ENCODE data around the gene TFG.
A peak's percentile ranks its signal among the peaks of the same experiment; 100 is the strongest.
"Not testable (repeated sequence)": the region's sequence is repeated elsewhere in the genome, so short reads cannot be mapped to it uniquely, and the experiment has no call there.

Gene TFG

DNA sequence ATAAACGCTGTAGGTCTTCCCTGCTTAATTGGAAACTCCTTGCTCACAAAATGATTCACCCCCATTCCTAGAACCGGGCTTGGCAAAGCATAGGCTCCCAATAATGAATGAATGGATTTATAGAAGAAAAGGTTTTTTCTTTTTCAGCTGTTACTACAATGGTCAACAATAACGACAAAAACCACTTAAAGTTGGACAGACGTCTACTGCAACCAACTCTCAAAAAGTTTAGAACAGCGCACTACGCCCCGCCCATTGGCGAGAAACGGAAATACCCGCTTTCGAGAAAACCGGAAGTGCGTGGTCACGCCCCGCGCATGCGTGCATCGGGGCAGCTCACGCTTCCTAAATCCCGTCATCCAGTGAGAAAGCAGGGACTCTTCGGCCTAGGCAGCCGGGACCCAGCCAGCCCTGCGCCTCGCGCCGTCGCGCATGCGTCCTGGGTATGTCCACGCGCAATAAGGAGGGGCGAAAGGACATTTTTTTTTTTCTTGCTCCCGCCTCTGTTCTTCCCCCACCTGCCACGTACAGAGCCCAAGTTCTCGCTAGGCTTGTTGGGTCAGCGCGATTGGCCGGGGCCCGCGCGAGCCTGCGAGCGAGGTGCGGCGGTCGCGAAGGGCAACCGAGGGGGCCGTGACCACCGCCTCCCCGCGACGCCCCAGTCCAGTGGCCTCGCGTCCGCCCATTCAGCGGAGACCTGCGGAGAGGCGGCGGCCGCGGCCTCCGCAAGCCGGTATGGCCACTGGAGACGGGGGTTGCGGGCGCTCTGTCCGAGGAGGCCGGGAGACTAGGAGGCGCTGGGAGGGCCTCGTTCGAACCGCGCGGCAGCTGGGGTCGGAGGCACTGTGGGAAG is at the start of gene TFG:
TSS of gene TFG (plus strand) at position 506 of the 853 bp plus-strand sequence. CDS start 4,192 bp downstream, outside the sequence.
- peak; percentile 100 for DNase-seq (ENCODE audit: low spot score)

- DNase-seq (ENCODE audit: low spot score), result not testable (repeated sequence)
Measured at GRCh38 chr3:100661294-100661693, 48.0 kb upstream of the TFG start.

GRCh38 chr3:100662113-100662823 is 47.0 kb upstream of the TFG start:
- DNase-seq (ENCODE audit: low spot score), result no peak

DNA sequence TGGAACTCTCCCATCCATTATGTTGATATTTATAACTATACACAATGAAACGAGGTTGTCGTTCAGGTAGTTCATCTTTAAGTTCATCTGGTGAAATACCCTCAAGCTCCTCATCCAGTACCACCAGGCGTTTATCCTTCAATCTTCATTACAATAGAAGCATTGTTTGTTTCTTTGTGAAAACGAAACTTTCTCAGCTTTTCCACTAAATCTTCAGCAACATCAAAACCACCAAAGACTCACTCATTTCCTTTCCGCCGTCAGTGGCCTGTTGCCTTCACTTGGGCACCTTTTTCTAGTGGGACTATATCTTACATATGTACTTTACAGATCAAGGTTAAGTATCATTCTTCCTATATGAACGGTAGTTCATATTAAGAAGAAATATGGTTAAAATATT is 44.1 kb upstream of the TFG start:
- no peak for DNase-seq (ENCODE audit: low spot score)

DNA sequence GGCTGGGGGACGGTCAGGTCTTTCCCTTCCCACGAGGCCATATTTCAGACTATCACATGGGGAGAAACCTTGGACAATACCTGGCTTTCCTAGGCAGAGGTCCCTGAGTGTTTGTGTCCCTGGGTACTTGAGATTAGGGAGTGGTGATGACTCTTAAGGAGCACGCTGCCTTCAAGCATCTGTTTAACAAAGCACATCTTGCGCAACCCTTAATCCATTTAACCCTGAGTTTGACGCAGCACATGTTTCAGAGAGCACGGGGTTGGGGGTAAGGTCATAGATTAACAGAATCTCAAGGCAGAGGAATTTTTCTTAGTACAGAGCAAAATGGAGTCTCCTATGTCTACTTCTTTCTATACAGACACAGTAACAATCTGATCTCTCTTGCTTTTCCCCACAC is 42.6 kb upstream of the TFG start:
- DNase-seq (ENCODE audit: low spot score), result not testable (repeated sequence)

- DNase-seq (ENCODE audit: low spot score), result not testable (repeated sequence)
Measured at GRCh38 chr3:100667316-100667715, 42.0 kb upstream of the TFG start.

GRCh38 chr3:100670995-100671394 is 38.3 kb upstream of the TFG start:
- not testable (repeated sequence) for DNase-seq (ENCODE audit: low spot score)

GRCh38 chr3:100681496-100681895 is 27.8 kb upstream of the TFG start:
- no peak for DNase-seq (ENCODE audit: low spot score)

DNA sequence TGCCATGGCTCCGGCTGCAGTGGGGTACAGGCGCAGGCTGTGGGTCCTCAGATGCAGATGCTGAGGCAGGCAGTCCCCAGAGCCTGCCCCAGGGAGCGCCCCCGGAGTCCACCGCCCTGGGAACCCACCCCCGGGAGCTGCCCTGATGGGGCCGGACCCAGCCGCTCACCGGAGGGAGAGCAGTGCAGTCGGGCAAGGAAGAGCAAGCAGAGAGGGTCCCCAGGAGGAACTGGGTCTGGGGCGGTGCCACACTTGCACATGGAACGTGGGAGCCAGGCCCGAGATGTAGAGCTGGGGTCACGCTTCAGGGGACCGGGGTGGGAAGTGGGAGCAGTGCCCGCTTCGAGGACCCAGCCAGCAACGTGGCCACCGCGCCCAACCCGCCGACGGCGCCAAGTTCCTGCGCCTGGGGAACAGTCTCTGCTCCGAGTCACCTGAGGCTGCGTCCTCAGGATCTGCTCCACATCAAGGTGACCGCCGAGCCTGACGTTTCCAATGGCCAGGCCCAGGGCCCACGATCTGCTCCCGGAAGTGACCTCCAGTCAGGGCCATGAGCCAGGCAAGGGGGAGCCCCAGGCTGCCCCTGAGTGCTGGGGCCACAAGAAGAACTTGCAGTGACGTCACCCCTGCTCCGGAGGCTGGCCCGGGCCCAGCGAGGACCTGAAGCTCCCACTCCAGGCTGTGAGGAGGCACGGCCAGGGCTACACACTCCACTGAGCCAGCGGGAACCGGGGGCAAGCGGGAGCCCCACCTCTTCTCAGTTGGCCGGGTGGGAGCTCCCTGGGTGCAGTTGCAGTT is 27.0 kb upstream of the TFG start:
- peak; percentile 20 for DNase-seq (ENCODE audit: low spot score)

GRCh38 chr3:100682854-100683760 is 26.2 kb upstream of the TFG start:
- DNase-seq (ENCODE audit: low spot score), result no peak

GRCh38 chr3:100693225-100693624 is 16.1 kb upstream of the TFG start:
- DNase-seq (ENCODE audit: low spot score), result no peak

GRCh38 chr3:100695696-100696095 is 13.6 kb upstream of the TFG start:
- no peak for DNase-seq (ENCODE audit: low spot score)

- DNase-seq (ENCODE audit: low spot score), result no peak
Measured at GRCh38 chr3:100696161-100696560, 13.1 kb upstream of the TFG start.

DNA sequence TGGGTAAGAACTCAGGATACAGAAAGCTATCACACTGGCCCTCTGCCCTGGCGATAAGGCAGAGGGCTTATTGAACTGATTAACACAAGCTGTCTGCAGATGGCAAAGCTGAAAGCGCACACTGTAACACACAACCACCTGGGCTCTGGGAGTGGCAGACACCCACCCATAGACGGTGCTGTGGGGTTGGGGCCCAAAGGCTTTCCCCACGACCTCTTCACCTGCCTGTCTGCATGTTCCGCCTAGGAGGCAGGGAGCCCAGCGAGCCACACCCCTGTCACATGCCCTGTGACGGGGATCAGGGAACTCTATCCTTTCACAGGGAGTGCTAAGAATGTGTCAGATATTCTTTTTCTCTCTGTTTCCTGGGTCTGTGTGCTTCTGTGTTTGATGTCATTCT is 12.1 kb upstream of the TFG start:
- DNase-seq (ENCODE audit: low spot score), result no peak

DNA sequence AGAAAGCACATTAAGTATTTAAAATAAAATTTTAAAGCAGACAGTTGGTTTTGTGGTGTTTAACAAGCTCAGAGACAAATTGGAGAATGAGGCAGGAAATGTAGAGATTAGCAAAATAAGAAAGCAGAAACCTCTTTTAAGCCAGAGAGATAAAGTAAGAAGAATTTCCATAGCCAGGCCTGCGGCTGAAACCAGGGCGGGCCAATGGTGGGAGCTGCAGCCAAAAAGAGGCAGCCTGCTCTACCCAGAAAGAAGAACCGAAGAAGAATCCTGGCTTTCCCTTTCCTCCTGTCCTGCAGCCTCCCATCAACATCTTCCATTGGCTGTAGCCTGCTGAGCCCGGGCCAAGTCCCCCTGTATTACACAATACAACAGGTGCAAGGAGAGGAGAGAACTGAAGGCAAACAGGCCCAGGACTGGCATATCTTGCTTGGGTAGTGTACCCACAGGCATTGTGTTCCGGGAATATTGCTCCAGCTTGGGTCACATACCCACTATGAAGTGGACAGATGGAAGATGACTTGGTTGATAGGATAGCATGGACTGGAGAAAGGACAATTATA is 11.5 kb upstream of the TFG start:
- no peak for DNase-seq (ENCODE audit: low spot score)

DNA sequence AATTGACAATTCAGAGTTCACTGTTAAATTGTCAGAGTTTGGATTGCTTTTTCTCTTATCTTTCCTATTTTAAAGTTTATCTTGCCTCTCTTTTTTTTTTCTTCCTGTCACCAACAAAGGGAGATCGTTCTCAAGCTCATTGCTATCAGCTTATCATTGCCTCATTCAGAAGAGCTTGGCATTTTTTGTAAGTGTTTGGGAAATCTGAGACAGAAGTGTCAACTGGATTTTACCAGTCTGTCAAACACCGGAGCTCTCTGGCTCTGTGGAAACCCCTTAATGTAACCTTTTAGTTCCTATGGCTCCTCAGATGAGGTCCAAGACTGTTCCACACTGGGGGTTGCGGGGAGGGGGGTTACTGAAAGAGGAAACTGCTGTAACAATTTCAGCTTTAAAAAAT is 10.6 kb upstream of the TFG start:
- no peak for DNase-seq (ENCODE audit: low spot score)

GRCh38 chr3:100700708-100701107 is 8.6 kb upstream of the TFG start:
- DNase-seq (ENCODE audit: low spot score), result no peak

DNA sequence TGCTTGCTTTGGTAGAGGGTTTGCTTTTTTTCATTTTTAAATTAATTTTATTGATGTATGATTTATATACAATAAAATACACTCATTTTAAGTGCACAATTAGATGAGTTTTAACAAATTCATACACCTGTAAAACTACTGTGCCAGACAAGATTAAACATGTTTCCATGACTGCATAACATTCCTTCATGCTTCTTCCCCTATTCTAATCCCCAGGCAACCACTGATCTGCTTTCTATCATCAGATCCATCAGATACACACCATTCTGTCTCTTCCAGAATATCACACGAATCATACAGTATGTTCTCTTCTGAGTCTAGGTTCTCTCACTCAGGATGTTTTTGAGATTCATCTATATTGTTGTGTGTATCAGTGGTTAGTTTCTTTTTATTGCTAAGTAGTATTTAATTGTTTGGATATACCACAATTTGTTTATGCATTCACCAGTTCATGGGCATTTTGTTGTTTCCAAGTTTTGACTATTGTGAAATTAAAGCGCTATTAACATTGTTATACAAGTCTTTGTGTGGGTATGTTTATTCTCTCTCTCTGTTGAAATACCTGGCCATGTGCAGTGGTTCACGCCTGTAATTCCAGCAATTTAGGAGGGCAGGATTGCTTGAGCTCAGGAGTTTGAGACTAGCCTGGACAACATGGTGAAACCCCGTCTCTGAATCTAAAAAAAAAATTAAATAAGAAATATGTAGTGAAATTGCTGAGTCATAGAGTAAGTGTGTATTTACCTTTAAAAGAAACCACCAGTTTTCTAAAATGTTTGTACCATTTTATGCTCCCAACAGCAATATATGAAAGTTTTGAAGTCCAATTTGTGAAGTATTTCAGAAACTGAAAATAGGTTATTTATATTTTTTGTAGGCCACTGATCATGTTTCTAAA is 7.0 kb upstream of the TFG start:
- no peak for DNase-seq (ENCODE audit: low spot score)

DNA sequence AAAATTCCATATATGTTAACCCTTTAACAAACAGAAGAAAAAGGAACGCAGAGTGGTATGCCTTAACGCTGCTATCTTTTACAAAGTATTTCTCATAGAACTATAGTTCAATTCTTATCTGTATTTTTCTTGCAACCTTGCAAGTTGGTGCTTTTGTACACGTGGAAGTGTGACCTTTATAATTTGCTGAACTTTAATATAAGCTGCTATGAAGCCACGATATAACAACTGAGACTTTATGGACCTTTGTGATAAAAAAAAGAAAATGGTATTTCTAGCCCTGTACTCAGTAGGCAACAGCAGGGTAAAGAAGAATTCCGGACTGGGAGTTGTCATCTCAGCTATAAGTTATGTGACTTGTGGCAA is 6.3 kb upstream of the TFG start:
- no peak for DNase-seq (ENCODE audit: low spot score)

GRCh38 chr3:100703865-100704264 is 5.4 kb upstream of the TFG start:
- DNase-seq (ENCODE audit: low spot score), result no peak

Data from AG20443 (cell line).